ENCODE results near the gene RNF166. TPM values are rescaled to one million over a fixed set of nuclear protein-coding genes. Genes with fewer than 3 reads are reported as not detected.

Gene RNF166
- polyA plus RNA-seq, 1 donor from 2014 or later, result 34.4 TPM

- Histone ChIP-seq H3K9me3 (ENCODE audit: low read length) (no peaks in the 10 kb centered on the region), H3K4me3 (ENCODE audit: low read length) (no peak overlapping the region), H3K27me3 (ENCODE audit: insufficient read depth, low read depth, low read length) (no peaks in the 10 kb centered on the region), H3F3A (ENCODE audit: insufficient read depth, low read length, poor library complexity, severe bottlenecking) (no peaks in the 10 kb centered on the region), H3K36me3 (ENCODE audit: insufficient read depth, low read length) (no peaks in the 10 kb centered on the region), H3K9me2 (ENCODE audit: insufficient read depth, low read length) (no peaks in the 10 kb centered on the region), H2AFZ (ENCODE audit: low read depth, low read length) (no peak overlapping the region), H4K20me1 (ENCODE audit: insufficient read depth) (no peaks in the 10 kb centered on the region), H3K79me2 (replicated peaks; ENCODE audit: insufficient read depth, low read length) (no peaks in the 10 kb centered on the region), H3K9ac (ENCODE audit: low read length) (no peak overlapping the region), H3K4me2 (ENCODE audit: low read length) (no peak overlapping the region), H3K27ac (ENCODE audit: low read length) (no peak overlapping the region)
- TF ChIP-seq EZH2 (IDR thresholded peaks at IDR 0.05; ENCODE audit: borderline replicate concordance, insufficient read depth, low read length, poor library complexity, severe bottlenecking) (no peak), EP300 (conservative IDR thresholded peaks at IDR 0.05; ENCODE audit: poor library complexity, severe bottlenecking) (no peak), RAD21 (conservative IDR thresholded peaks at IDR 0.05) (no peak), MXI1 (conservative IDR thresholded peaks at IDR 0.05; ENCODE audit: poor library complexity, severe bottlenecking) (no peak), REST (IDR thresholded peaks at IDR 0.05; ENCODE audit: borderline replicate concordance) (no peak), POLR2AphosphoS5 (IDR thresholded peaks at IDR 0.05) (no peak)
Measured at GRCh38 chr16:88738151-88739084, 32.2 kb upstream of the RNF166 start.

GRCh38 chr16:88737298-88738150 is 31.3 kb upstream of the RNF166 start:
- H3K36me3 ChIP-seq (ENCODE audit: insufficient read depth, low read length), result no peaks in the 10 kb centered on the region
- H3K4me2 ChIP-seq (ENCODE audit: low read length), result no peak overlapping the region
- no peak overlapping the region for H2AFZ ChIP-seq (ENCODE audit: low read depth, low read length)
- TF ChIP-seq, protein P1, sequence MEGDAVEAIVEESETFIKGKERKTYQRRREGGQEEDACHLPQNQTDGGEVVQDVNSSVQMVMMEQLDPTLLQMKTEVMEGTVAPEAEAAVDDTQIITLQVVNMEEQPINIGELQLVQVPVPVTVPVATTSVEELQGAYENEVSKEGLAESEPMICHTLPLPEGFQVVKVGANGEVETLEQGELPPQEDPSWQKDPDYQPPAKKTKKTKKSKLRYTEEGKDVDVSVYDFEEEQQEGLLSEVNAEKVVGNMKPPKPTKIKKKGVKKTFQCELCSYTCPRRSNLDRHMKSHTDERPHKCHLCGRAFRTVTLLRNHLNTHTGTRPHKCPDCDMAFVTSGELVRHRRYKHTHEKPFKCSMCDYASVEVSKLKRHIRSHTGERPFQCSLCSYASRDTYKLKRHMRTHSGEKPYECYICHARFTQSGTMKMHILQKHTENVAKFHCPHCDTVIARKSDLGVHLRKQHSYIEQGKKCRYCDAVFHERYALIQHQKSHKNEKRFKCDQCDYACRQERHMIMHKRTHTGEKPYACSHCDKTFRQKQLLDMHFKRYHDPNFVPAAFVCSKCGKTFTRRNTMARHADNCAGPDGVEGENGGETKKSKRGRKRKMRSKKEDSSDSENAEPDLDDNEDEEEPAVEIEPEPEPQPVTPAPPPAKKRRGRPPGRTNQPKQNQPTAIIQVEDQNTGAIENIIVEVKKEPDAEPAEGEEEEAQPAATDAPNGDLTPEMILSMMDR (IDR thresholded peaks at IDR 0.05; ENCODE audit: poor library complexity, severe bottlenecking), result peak; percentile 99
- TF ChIP-seq TAF1 (IDR thresholded peaks at IDR 0.05; ENCODE audit: low read depth) (no peak), EP300 (conservative IDR thresholded peaks at IDR 0.05; ENCODE audit: poor library complexity, severe bottlenecking) (no peak), POLR2AphosphoS5 (IDR thresholded peaks at IDR 0.05) (no peak), MXI1 (conservative IDR thresholded peaks at IDR 0.05; ENCODE audit: poor library complexity, severe bottlenecking) (peak; percentile 75), RAD21 (conservative IDR thresholded peaks at IDR 0.05) (peak; percentile 82), SMC3 (conservative IDR thresholded peaks at IDR 0.05; ENCODE audit: poor library complexity) (peak; percentile 95), EZH2 (IDR thresholded peaks at IDR 0.05; ENCODE audit: borderline replicate concordance, insufficient read depth, low read length, poor library complexity, severe bottlenecking) (no peak)
- H3K4me3 ChIP-seq (ENCODE audit: low read length), result peak overlapping the region; percentile 31
- no peaks in the 10 kb centered on the region for H4K20me1 ChIP-seq (ENCODE audit: insufficient read depth)
- no peaks in the 10 kb centered on the region for H3K79me2 ChIP-seq (replicated peaks; ENCODE audit: insufficient read depth, low read length)
- no peaks in the 10 kb centered on the region for H3F3A ChIP-seq (ENCODE audit: insufficient read depth, low read length, poor library complexity, severe bottlenecking)
- H3K27me3 ChIP-seq (ENCODE audit: insufficient read depth, low read depth, low read length), result no peaks in the 10 kb centered on the region
- H3K9me3 ChIP-seq (ENCODE audit: low read length), result no peaks in the 10 kb centered on the region
- no peak overlapping the region for H3K27ac ChIP-seq (ENCODE audit: low read length)
- no peaks in the 10 kb centered on the region for H3K9me2 ChIP-seq (ENCODE audit: insufficient read depth, low read length)
- no peak overlapping the region for H3K9ac ChIP-seq (ENCODE audit: low read length)

Measured in neural cell (in vitro differentiated cells).